Gastrocnemius medialis (tissue), 4 donors: ENCODE results near the gene HSD17B14. TPM values are rescaled to one million over a fixed set of nuclear protein-coding genes. Genes with fewer than 3 reads are reported as not detected.
"Not testable (repeated sequence)": the region's sequence is repeated elsewhere in the genome, so short reads cannot be mapped to it uniquely, and the experiment has no call there.

ENCODE experiments used
- ATAC-seq, 2 donors: fragments of 150-250 bp; one replicate each; pipeline ENCODE4 v1.9.1; 2016
- DNase-seq, 2 donors: peaks; one replicate each; pipeline ENCODE4 v3.0.0-alpha.2; 2019
- H3K27ac ChIP-seq, 4 donors: fragments of 200-600 bp; sonication (generic); 1 replicate in 1 of 4; 2 replicates in 3 of 4; pipeline ENCODE4 v1.5.1; 2016 to 2018; ENCODE audit warnings: mild to moderate bottlenecking in 2 of 4, moderate library complexity in 1 of 4
- H3K27me3 ChIP-seq, 3 donors: fragments of 200-600 bp; sonication (generic) in 2 of 3; 1 replicate in 1 of 3; 2 replicates in 2 of 3; pipeline versions ENCODE4 v1.5.1 to v1.6.0; 2016 to 2019; ENCODE audit warnings: mild to moderate bottlenecking in 1 of 3, moderate library complexity in 1 of 3
- H3K36me3 ChIP-seq, 2 donors: fragments of 200-600 bp; sonication (generic) in 1 of 2; one replicate each; pipeline ENCODE4 v1.5.1; 2017 to 2018
- H3K4me1 ChIP-seq, 2 donors: fragments of 200-600 bp; sonication (generic) in 1 of 2; one replicate each; pipeline ENCODE4 v1.5.1; 2016 to 2017; ENCODE audit warnings: mild to moderate bottlenecking in 2 of 2
- H3K4me3 ChIP-seq, 4 donors: fragments of 200-600 bp; sonication (generic) in 3 of 4; 1 replicate in 1 of 4; 2 replicates in 3 of 4; pipeline ENCODE4 v1.5.1; 2016 to 2019; ENCODE audit warnings: mild to moderate bottlenecking in 2 of 4
- H3K9me3 ChIP-seq, 3 donors: fragments of 200-600 bp; sonication (generic) in 2 of 3; 1 replicate in 1 of 3; 2 replicates in 2 of 3; pipeline ENCODE4 v1.5.1; 2016 to 2019
- POLR2A ChIP-seq, 2 donors: fragments of 450-650 bp; IDR thresholded peaks; one replicate each; pipeline ENCODE4 v1.6.1; 2017; ENCODE audit warnings: antibody characterized with exemption in 2 of 2, mild to moderate bottlenecking in 2 of 2, moderate library complexity in 2 of 2
- in situ Hi-C, 4 donors: fragments of 200-750 bp; cut with MboI; loops; one replicate each; pipeline versions ENCODE4 v1.15.0 to v1.8.0; 2017; ENCODE audit warnings: low sequenced_read_pairs in 4 of 4
- intact Hi-C: fragments of 100-400 bp; cut with DNase I; formaldehyde crosslinking; loops from one replicate; pipeline ENCODE4 v1.15.1; 2023; ENCODE audit warnings: low total_unique reads
- total RNA-seq, 4 donors: library from RNA; depleted of rRNA; stranded (reverse); fragments of >200 nt; gene quantifications; one replicate each; pipeline versions ENCODE4 v1.1.0 to v1.2.3, GENCODE V29; 2016
- TF ChIP-seq, protein P1 (sequence below), 5 experiments: fragments of 450-650 bp in 3 of 5; fragments of 200-600 bp in 2 of 5; sonication (generic) in 2 of 5; IDR thresholded peaks in 4 of 5; conservative IDR thresholded peaks in 1 of 5; 1 replicate in 4 of 5; 2 replicates in 1 of 5; pipeline ENCODE4 v1.5.1; 2016 to 2019; ENCODE audit warnings: antibody characterized with exemption in 5 of 5, mild to moderate bottlenecking in 3 of 5, moderate library complexity in 3 of 5

Gene HSD17B14
- total RNA-seq, 4 donors from 2014 or later, result 1.2 to 1.9 (median 1.7) TPM; not detected in 1

DNA sequence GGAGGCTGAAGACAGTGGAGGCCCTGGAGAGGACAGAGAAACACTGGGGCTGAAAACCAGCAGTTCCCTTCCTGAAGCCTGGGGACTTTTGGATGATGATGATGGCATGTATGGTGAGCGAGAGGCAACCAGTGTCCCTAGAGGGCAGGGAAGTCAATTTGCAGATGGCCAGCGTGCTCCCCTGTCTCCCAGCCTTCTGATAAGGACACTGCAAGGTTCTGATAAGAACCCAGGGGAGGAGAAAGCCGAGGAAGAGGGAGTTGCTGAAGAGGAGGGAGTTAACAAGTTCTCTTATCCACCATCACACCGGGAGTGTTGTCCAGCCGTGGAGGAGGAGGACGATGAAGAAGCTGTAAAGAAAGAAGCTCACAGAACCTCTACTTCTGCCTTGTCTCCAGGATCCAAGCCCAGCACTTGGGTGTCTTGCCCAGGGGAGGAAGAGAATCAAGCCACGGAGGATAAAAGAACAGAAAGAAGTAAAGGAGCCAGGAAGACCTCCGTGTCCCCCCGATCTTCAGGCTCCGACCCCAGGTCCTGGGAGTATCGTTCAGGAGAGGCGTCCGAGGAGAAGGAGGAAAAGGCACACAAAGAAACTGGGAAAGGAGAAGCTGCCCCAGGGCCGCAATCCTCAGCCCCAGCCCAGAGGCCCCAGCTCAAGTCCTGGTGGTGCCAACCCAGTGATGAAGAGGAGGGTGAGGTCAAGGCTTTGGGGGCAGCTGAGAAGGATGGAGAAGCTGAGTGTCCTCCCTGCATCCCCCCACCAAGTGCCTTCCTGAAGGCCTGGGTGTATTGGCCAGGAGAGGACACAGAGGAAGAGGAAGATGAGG, 37.4 kb upstream of the HSD17B14 start:
- H3K9me3 ChIP-seq, result no peaks in the 10 kb centered on the region
- peaks cover 28 to 33% of the 10 kb centered on the region in 2 donors for H3K4me1 ChIP-seq
- in situ Hi-C loops (loop anchor here in 2 of 4 donors (10.0 to 25.0 kb wide), 2 partner anchors 89 to 91 kb away; partner anchors contain the start of genes FTL (in 2 of the 2) and BAX (in 1 of the 2)), intact Hi-C loops (loop anchor here (2.0 to 5.0 kb wide), 4 partner anchors 27 to 239 kb away; partner anchors contain the start of genes BCAT2, MAMSTR and NUCB1)
- H3K27ac ChIP-seq, result peak overlapping the region; percentile 94 to 100 (median 99)
- TF ChIP-seq POLR2A (IDR thresholded peaks at IDR 0.05), result no peak
- TF ChIP-seq, protein P1, sequence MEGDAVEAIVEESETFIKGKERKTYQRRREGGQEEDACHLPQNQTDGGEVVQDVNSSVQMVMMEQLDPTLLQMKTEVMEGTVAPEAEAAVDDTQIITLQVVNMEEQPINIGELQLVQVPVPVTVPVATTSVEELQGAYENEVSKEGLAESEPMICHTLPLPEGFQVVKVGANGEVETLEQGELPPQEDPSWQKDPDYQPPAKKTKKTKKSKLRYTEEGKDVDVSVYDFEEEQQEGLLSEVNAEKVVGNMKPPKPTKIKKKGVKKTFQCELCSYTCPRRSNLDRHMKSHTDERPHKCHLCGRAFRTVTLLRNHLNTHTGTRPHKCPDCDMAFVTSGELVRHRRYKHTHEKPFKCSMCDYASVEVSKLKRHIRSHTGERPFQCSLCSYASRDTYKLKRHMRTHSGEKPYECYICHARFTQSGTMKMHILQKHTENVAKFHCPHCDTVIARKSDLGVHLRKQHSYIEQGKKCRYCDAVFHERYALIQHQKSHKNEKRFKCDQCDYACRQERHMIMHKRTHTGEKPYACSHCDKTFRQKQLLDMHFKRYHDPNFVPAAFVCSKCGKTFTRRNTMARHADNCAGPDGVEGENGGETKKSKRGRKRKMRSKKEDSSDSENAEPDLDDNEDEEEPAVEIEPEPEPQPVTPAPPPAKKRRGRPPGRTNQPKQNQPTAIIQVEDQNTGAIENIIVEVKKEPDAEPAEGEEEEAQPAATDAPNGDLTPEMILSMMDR (IDR thresholded peaks at IDR 0.05 in 4 of 5, conservative IDR thresholded peaks at IDR 0.05 in 1 of 5), result no peak
- DNase-seq (no peak), ATAC-seq (peak; percentile 1 to 12)
- no peaks in the 10 kb centered on the region for H3K27me3 ChIP-seq
- H3K36me3 ChIP-seq, result peaks cover 0 to 53% of the 10 kb centered on the region in 2 donors
- peak overlapping the region; percentile 85 to 100 (median 93) for H3K4me3 ChIP-seq

DNA sequence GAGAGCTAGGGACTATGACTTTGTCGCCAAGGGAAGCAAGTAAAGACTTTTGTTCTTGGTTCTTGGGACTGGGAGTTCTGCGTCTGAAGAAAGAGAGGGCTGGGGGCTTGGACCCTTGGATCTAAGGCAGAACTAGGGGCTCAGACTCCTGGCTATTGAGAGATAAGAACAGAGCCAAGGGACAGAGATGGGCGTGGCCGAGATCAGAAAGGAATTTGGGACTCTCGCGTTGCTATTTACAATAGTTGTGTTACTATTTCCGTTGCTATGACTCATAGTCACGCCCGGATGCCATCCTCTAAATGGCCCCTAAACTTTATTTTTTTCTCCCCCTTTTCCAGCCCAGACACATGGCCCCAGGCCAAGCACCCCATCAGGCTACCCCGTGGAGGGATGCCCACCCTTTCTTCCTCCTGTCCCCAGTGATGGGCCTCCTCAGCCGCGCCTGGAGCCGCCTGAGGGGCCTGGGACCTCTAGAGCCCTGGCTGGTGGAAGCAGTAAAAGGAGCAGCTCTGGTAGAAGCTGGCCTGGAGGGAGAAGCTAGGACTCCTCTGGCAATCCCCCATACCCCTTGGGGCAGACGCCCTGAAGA, 36.7 kb upstream of the HSD17B14 start:
- TF ChIP-seq, protein P1 (IDR thresholded peaks at IDR 0.05 in 4 of 5, conservative IDR thresholded peaks at IDR 0.05 in 1 of 5), result no peak
- TF ChIP-seq POLR2A (IDR thresholded peaks at IDR 0.05), result peak; percentile 23 to 40
- ATAC-seq, result peak; percentile 77 to 80
- Histone ChIP-seq H3K27me3 (no peaks in the 10 kb centered on the region), H3K36me3 (peaks cover 0 to 47% of the 10 kb centered on the region in 2 donors), H3K9me3 (no peaks in the 10 kb centered on the region), H3K4me3 (peak overlapping the region; percentile 85 to 100 (median 93)), H3K4me1 (peaks cover 33 to 35% of the 10 kb centered on the region in 2 donors), H3K27ac (peak overlapping the region; percentile 94 to 100 (median 99))
- intact Hi-C loops, result loop anchor here (1.0 to 5.0 kb wide), 5 partner anchors 28 to 238 kb away; partner anchors contain the start of genes BCAT2, FTL, MAMSTR and NUCB1
- DNase-seq, result peak; percentile 92 to 94
- in situ Hi-C loops, result loop anchor here in 2 of 4 donors (10.0 to 25.0 kb wide), 2 partner anchors 89 to 92 kb away; partner anchors contain the start of genes FTL (in 2 of the 2) and BAX (in 1 of the 2)

DNA sequence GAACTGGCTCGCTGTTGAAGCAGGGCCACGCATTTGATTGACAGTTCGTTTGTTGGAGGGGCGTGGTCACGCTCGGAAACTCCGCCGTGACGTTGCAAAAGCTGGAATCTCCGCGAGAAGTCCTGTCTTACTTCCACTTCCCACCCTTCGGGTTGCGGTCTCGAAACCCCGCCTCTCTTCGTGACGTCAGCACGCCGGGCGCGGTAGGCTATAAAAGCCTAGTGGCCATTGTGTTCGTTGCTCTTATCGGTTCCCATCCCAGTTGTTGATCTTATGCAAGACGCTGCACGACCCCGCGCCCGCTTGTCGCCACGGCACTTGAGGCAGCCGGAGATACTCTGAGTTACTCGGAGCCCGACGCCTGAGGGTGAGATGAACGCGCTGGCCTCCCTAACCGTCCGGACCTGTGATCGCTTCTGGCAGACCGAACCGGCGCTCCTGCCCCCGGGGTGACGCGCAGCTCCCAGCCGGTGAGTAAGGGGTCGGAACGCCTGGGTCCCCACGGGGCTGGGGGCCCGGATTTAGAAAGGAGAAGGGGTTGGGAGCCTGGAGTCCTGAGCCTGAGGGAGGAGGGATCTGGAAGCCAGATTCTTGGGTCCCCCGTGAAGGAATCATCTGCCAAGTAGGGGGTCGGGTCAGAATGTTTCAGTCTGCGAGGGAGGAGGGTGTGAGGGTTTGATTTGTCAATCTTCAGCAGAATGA, 36.0 kb upstream of the HSD17B14 start, which contains the start of gene PPP1R15A:
TSS of gene PPP1R15A (plus strand) at position 240 of the 702 bp plus-strand sequence. CDS start 813 bp downstream, outside the sequence.
- TF ChIP-seq POLR2A (IDR thresholded peaks at IDR 0.05), result peak; percentile 99 to 100
- TF ChIP-seq, protein P1 (IDR thresholded peaks at IDR 0.05 in 4 of 5, conservative IDR thresholded peaks at IDR 0.05 in 1 of 5), result peak in 4 of 5 experiments; percentile 10 to 67 (median 36)
- no peaks in the 10 kb centered on the region for H3K27me3 ChIP-seq
- H3K4me1 ChIP-seq, result peaks cover 33 to 41% of the 10 kb centered on the region in 2 donors
- in situ Hi-C loops (loop anchor here in 2 of 4 donors (10.0 to 25.0 kb wide), 2 partner anchors 90 to 92 kb away; partner anchors contain the start of genes FTL (in 2 of the 2) and BAX (in 1 of the 2)), intact Hi-C loops (loop anchor here (1.0 to 5.0 kb wide), 5 partner anchors 28 to 238 kb away; partner anchors contain the start of genes BCAT2, FTL, MAMSTR and NUCB1)
- ATAC-seq (peak; percentile 71 to 72), DNase-seq (peak; percentile 96 to 99)
- peaks cover 0 to 41% of the 10 kb centered on the region in 2 donors for H3K36me3 ChIP-seq
- H3K9me3 ChIP-seq, result no peaks in the 10 kb centered on the region
- H3K27ac ChIP-seq, result peak within 1 kb of the TSS; percentile 94 to 100 (median 99)
- H3K4me3 ChIP-seq, result peak within 1 kb of the TSS; percentile 85 to 100 (median 93)

DNA sequence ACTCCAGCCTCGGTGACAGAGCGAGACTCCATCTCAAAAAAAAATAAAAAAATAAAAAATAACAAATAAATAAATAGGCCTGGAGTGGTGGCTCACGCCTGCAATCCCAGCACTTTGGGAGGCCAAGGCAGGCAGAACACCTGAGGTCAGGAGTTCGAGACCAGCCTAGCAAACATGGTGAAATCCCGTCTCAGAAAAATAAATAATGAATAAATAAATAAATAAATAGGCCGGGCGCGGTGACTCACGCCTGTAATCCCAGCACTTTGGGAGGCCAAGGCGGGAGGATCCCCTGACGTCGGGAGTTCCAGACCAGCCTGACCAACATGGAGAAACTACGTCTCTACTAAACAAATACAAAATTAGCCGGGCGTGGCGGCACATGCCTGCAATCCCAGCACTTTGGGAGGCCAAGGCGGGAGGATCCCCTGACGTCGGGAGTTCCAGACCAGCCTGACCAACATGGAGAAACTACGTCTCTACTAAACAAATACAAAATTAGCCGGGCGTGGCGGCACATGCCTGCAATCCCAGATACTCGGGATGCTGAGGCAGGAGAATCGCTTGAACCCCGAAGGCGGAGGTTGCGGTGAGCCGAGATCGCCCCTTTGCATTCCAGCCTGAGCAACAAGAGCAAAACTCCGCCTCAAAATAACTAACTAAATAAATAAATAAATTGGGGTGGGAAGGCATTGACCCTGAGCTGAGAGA, 35.3 kb upstream of the HSD17B14 start:
- Histone ChIP-seq H3K4me1 (peaks cover 26 to 35% of the 10 kb centered on the region in 2 donors), H3K27ac (peak overlapping the region; percentile 94 to 100 (median 99)), H3K4me3 (peak overlapping the region in 3 of 4 donors; percentile 30 to 100 (median 85)), H3K36me3 (peaks cover 0 to 34% of the 10 kb centered on the region in 2 donors)
- DNase-seq, H3K9me3 ChIP-seq, ATAC-seq, H3K27me3 ChIP-seq: not testable (repeated sequence)
- intact Hi-C loops, result loop anchor here (1.0 to 5.0 kb wide), 5 partner anchors 29 to 237 kb away; partner anchors contain the start of genes BCAT2, FTL, MAMSTR and NUCB1
- in situ Hi-C loops, result loop anchor here in 2 of 4 donors (10.0 to 25.0 kb wide), 2 partner anchors 91 to 93 kb away; partner anchors contain the start of genes FTL (in 2 of the 2) and BAX (in 1 of the 2)
